Neural cell (in vitro differentiated cells): ENCODE measurements around the gene SMC3. TPM values are rescaled to one million over a fixed set of nuclear protein-coding genes. Genes with fewer than 3 reads are reported as not detected.
"Not testable (repeated sequence)": the region's sequence is repeated elsewhere in the genome, so short reads cannot be mapped to it uniquely, and the experiment has no call there.

Experiments used
- H2AFZ ChIP-seq: fragments of 200-600, 300-800 bp; sonication (generic), shearing (Covaris generic); 2 replicates; pipeline ENCODE4 v1.6.0; 2014; ENCODE audit warnings: low read depth, mild to moderate bottlenecking, antibody characterized with exemption, low read length, moderate library complexity
- H3F3A ChIP-seq: fragments of 200-600 bp; shearing (Covaris generic); 2 replicates; pipeline ENCODE4 v1.6.1; 2016; ENCODE audit warnings: mild to moderate bottlenecking, moderate library complexity, mixed read lengths, antibody characterized with exemption, low read length; ENCODE audit not compliant: insufficient read depth, poor library complexity, severe bottlenecking
- H3K27ac ChIP-seq: fragments of 200-600, 300-800 bp; sonication (generic), shearing (Covaris generic); 2 replicates; pipeline ENCODE4 v1.5.1; 2014; ENCODE audit warnings: mild to moderate bottlenecking, low read length, moderate library complexity
- H3K27me3 ChIP-seq: fragments of 300-800, 200-600 bp; sonication (generic), shearing (Covaris generic); 2 replicates; pipeline ENCODE4 v1.6.0; 2014; ENCODE audit warnings: mild to moderate bottlenecking, low read depth, low read length, moderate library complexity; ENCODE audit not compliant: insufficient read depth
- H3K36me3 ChIP-seq: fragments of 300-800, 200-600 bp; sonication (generic), shearing (Covaris generic); 2 replicates; pipeline ENCODE4 v1.5.1; 2014; ENCODE audit warnings: mild to moderate bottlenecking, antibody characterized with exemption, low read length, moderate library complexity; ENCODE audit not compliant: insufficient read depth
- H3K4me2 ChIP-seq: fragments of 300-800, 200-600 bp; sonication (generic), shearing (Covaris generic); 2 replicates; pipeline ENCODE4 v1.6.0; 2014; ENCODE audit warnings: mild to moderate bottlenecking, low read length
- H3K4me3 ChIP-seq: fragments of 300-800, 200-600 bp; sonication (generic), shearing (Covaris generic); 2 replicates; pipeline ENCODE4 v1.5.1; 2014; ENCODE audit warnings: mild to moderate bottlenecking, low read length, moderate library complexity
- H3K79me2 ChIP-seq: fragments of 200-600 bp; shearing (Covaris generic); replicated peaks from 2 replicates; pipeline ENCODE4 v1.6.0; 2014; ENCODE audit warnings: mild to moderate bottlenecking, low read length, moderate library complexity; ENCODE audit not compliant: insufficient read depth
- H3K9ac ChIP-seq: fragments of 300-800, 200-600 bp; sonication (generic), shearing (Covaris generic); 2 replicates; pipeline ENCODE4 v1.6.1; 2016; ENCODE audit warnings: mild to moderate bottlenecking, low read length, mixed read lengths
- H3K9me2 ChIP-seq: fragments of 200-600 bp; shearing (Covaris generic); 2 replicates; pipeline ENCODE4 v1.6.1; 2016; ENCODE audit warnings: mild to moderate bottlenecking, low read length, mixed read lengths; ENCODE audit not compliant: insufficient read depth
- H3K9me3 ChIP-seq: fragments of 200-600, 300-800 bp; sonication (generic), shearing (Covaris generic); 2 replicates; pipeline ENCODE4 v1.6.1; 2016; ENCODE audit warnings: mild to moderate bottlenecking, mixed run types, low read length, moderate library complexity, mixed read lengths
- H4K20me1 ChIP-seq: fragments of 200-600 bp; shearing (Covaris generic); 2 replicates; pipeline ENCODE4 v1.6.1; 2016; ENCODE audit warnings: mild to moderate bottlenecking, mixed run types; ENCODE audit not compliant: insufficient read depth
- CTCF ChIP-seq: fragments of 450-650 bp; IDR thresholded peaks from 2 replicates; pipeline ENCODE4 v1.5.1; 2014; ENCODE audit warnings: antibody characterized with exemption, mild to moderate bottlenecking, moderate library complexity; ENCODE audit not compliant: poor library complexity, severe bottlenecking
- EP300 ChIP-seq: fragments of 450-650 bp; conservative IDR thresholded peaks from 2 replicates; pipeline ENCODE4 v1.6.1; 2014; ENCODE audit warnings: antibody characterized with exemption, mild to moderate bottlenecking, moderate library complexity; ENCODE audit not compliant: poor library complexity, severe bottlenecking
- EZH2 ChIP-seq: fragments of 200-600, 300-800 bp; shearing (Covaris generic), sonication (generic); IDR thresholded peaks from 2 replicates; pipeline ENCODE4 v1.6.1; 2014; ENCODE audit warnings: antibody characterized with exemption, low read length, borderline replicate concordance, mild to moderate bottlenecking; ENCODE audit not compliant: insufficient read depth, poor library complexity, severe bottlenecking
- MXI1 ChIP-seq: fragments of 450-650 bp; conservative IDR thresholded peaks from 2 replicates; pipeline ENCODE4 v1.6.1; 2014; ENCODE audit warnings: antibody characterized with exemption, mild to moderate bottlenecking; ENCODE audit not compliant: poor library complexity, severe bottlenecking
- POLR2AphosphoS5 ChIP-seq: IDR thresholded peaks from 2 replicates; pipeline ENCODE4 v1.6.1; 2012
- RAD21 ChIP-seq: fragments of 450-650 bp; conservative IDR thresholded peaks from 2 replicates; pipeline ENCODE4 v1.6.1; 2014; ENCODE audit warnings: antibody characterized with exemption, mild to moderate bottlenecking, moderate library complexity
- REST ChIP-seq: IDR thresholded peaks from 2 replicates; pipeline ENCODE4 v1.6.1; 2012; ENCODE audit warnings: borderline replicate concordance
- SMC3 ChIP-seq: fragments of 450-650 bp; conservative IDR thresholded peaks from 2 replicates; pipeline ENCODE4 v1.6.1; 2014; ENCODE audit warnings: antibody characterized with exemption, mild to moderate bottlenecking, moderate library complexity; ENCODE audit not compliant: poor library complexity
- TAF1 ChIP-seq: IDR thresholded peaks from 2 replicates; pipeline ENCODE4 v1.6.1; 2012; ENCODE audit warnings: low read depth
- polyA plus RNA-seq: library from polyadenylated mRNA; depleted of rRNA; stranded (reverse); fragments of >200 nt; gene quantifications from 2 replicates; pipeline ENCODE4 v1.2.3, GENCODE V29; 2014

Gene SMC3
- polyA plus RNA-seq, 1 donor from 2014 or later: 67.7 TPM

GRCh38 chr10:110528224-110528996, 39.1 kb upstream of the SMC3 start:
- H2AFZ ChIP-seq: no peak overlapping the region
- H3K4me2 ChIP-seq: no peak overlapping the region
- H3K79me2 ChIP-seq: no peaks in the 10 kb centered on the region
- H3K36me3 ChIP-seq: no peaks in the 10 kb centered on the region
- H3K27me3 ChIP-seq: peaks cover 3% of the 10 kb centered on the region
- no peaks in the 10 kb centered on the region for H4K20me1 ChIP-seq
- H3K9me2 ChIP-seq: no peaks in the 10 kb centered on the region
- TF ChIP-seq MXI1 (no peak), EZH2 (no peak), EP300 (no peak), RAD21 (no peak), REST (no peak), SMC3 (no peak), TAF1 (no peak), CTCF (no peak), POLR2AphosphoS5 (no peak)
- no peak overlapping the region for H3K9ac ChIP-seq
- no peaks in the 10 kb centered on the region for H3F3A ChIP-seq
- H3K27ac ChIP-seq: no peak overlapping the region
- no peak overlapping the region for H3K4me3 ChIP-seq
- H3K9me3 ChIP-seq: no peaks in the 10 kb centered on the region

- not testable (repeated sequence) for H3K9me3 ChIP-seq, H3K79me2 ChIP-seq, H3K36me3 ChIP-seq, H3K27ac ChIP-seq, H3F3A ChIP-seq, H3K4me2 ChIP-seq, H4K20me1 ChIP-seq, H3K9ac ChIP-seq, H3K9me2 ChIP-seq, H3K27me3 ChIP-seq, H2AFZ ChIP-seq, H3K4me3 ChIP-seq
Observed at GRCh38 chr10:110528997-110529524, 38.4 kb upstream of the SMC3 start.
